GM21447 (cell line): ENCODE data around the gene KPNB1.
A peak's percentile ranks its signal among the peaks of the same experiment; 100 is the strongest.

Source experiments
- ATAC-seq: cut with Tn5 transposase; IDR thresholded peaks from one replicate; pipeline ENCODE4 v1.9.1; 2021; ENCODE audit not compliant: unreplicated experiment

Gene KPNB1

GRCh38 chr17:47636273-47637030, 13.3 kb upstream of the KPNB1 start:
- ATAC-seq: no peak

- ATAC-seq: no peak
Observed at GRCh38 chr17:47638903-47639302, 10.8 kb upstream of the KPNB1 start.

GRCh38 chr17:47640076-47640475, 9.6 kb upstream of the KPNB1 start:
- ATAC-seq: no peak

GRCh38 chr17:47641202-47641601, 8.5 kb upstream of the KPNB1 start:
- ATAC-seq: no peak

GRCh38 chr17:47643116-47643515, 6.6 kb upstream of the KPNB1 start:
- ATAC-seq: no peak

GRCh38 chr17:47644324-47644723, 5.4 kb upstream of the KPNB1 start:
- no peak for ATAC-seq

GRCh38 chr17:47649972-47650524, 329 bp downstream of the KPNB1 start:
- ATAC-seq: no peak

- ATAC-seq: peak; percentile 44
Observed at GRCh38 chr17:47650525-47651522, 1.1 kb downstream of the KPNB1 start.

- ATAC-seq: no peak
Observed at GRCh38 chr17:47651704-47652103, 2.0 kb downstream of the KPNB1 start.

- no peak for ATAC-seq
Observed at GRCh38 chr17:47652570-47652969, 2.9 kb downstream of the KPNB1 start.

GRCh38 chr17:47653442-47653841, 3.7 kb downstream of the KPNB1 start:
- ATAC-seq: no peak

GRCh38 chr17:47654991-47655390, 5.3 kb downstream of the KPNB1 start:
- no peak for ATAC-seq

- ATAC-seq: peak; percentile 65
Observed at GRCh38 chr17:47660064-47660492, 10.4 kb downstream of the KPNB1 start.

GRCh38 chr17:47663912-47664623, 14.3 kb downstream of the KPNB1 start:
- no peak for ATAC-seq

- ATAC-seq: no peak
Observed at GRCh38 chr17:47664624-47664941, 14.9 kb downstream of the KPNB1 start.

- ATAC-seq: no peak
Observed at GRCh38 chr17:47665655-47666054, 15.9 kb downstream of the KPNB1 start.

- ATAC-seq: no peak
Observed at GRCh38 chr17:47669081-47669480, 19.4 kb downstream of the KPNB1 start.

GRCh38 chr17:47670064-47670463, 20.3 kb downstream of the KPNB1 start:
- ATAC-seq: no peak

GRCh38 chr17:47674499-47674898, 24.8 kb downstream of the KPNB1 start:
- ATAC-seq: no peak

- no peak for ATAC-seq
Observed at GRCh38 chr17:47675380-47676198, 25.9 kb downstream of the KPNB1 start.

GRCh38 chr17:47676199-47676472, 26.4 kb downstream of the KPNB1 start:
- ATAC-seq: no peak
